ENCODE measurements around the gene PLEKHN1.
A peak's percentile ranks its signal among the peaks of the same experiment; 100 is the strongest.

The PLEKHN1 gene

DNA sequence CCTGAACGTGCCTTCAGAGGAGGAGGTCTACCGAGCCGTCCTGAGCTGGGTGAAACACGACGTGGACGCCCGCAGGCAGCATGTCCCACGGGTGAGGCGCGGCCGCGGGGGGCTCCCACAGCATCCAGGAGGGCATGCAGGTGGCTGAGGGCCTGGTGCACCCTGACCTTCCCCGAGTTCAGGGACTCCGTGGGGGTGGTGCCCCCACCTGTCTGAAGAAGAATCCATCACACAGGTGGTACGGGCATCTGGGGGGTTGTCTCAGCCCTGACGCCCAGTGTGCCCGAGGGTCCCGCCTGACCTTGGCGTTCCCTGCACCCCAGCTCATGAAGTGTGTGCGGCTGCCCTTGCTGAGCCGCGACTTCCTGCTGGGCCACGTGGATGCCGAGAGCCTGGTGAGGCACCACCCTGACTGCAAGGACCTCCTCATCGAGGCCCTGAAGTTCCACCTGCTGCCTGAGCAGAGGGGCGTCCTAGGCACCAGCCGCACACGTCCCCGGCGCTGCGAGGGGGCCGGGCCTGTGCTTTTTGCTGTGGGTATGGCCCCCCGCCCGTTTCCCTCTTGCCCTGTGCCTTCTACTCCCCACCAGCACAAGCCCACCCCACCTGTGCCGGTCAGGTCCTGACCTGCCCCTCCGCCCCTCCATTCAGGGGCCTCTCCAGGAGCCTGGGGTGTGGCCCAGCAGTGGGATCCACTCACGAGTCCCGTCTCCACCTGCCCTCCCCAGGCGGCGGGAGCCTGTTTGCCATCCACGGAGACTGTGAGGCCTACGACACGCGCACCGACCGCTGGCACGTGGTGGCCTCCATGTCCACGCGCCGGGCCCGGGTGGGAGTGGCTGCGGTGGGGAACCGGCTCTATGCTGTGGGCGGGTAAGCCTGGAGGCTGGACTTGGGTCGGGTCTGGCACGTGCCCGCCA is 3.6 kb upstream of the PLEKHN1 start:
- H3K27ac ChIP-seq: no peak overlapping the region; the same call in 1 of the 2 replicates
- no peak for TF ChIP-seq ZFX (IDR thresholded peaks at IDR 0.05)
- TF ChIP-seq, protein P1, sequence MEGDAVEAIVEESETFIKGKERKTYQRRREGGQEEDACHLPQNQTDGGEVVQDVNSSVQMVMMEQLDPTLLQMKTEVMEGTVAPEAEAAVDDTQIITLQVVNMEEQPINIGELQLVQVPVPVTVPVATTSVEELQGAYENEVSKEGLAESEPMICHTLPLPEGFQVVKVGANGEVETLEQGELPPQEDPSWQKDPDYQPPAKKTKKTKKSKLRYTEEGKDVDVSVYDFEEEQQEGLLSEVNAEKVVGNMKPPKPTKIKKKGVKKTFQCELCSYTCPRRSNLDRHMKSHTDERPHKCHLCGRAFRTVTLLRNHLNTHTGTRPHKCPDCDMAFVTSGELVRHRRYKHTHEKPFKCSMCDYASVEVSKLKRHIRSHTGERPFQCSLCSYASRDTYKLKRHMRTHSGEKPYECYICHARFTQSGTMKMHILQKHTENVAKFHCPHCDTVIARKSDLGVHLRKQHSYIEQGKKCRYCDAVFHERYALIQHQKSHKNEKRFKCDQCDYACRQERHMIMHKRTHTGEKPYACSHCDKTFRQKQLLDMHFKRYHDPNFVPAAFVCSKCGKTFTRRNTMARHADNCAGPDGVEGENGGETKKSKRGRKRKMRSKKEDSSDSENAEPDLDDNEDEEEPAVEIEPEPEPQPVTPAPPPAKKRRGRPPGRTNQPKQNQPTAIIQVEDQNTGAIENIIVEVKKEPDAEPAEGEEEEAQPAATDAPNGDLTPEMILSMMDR (conservative IDR thresholded peaks at IDR 0.05): no peak

DNA sequence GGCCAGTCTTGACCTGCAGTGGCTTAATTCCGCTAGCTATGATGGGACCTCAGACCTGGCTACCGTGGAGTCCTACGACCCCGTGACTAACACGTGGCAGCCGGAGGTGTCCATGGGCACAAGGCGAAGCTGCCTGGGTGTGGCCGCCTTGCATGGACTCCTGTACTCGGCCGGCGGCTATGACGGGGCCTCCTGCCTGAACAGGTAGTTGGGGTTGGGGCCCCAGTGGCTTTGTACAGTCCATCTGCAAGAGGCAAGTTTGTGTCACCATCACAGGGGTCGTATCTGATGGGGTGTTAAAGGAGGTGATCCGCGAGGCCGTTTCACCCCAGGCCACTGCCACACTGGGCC is 3.0 kb upstream of the PLEKHN1 start:
- H3K27ac ChIP-seq: no peak overlapping the region
- TF ChIP-seq, protein P1 (conservative IDR thresholded peaks at IDR 0.05): no peak
- no peak for TF ChIP-seq ZFX (IDR thresholded peaks at IDR 0.05)

DNA sequence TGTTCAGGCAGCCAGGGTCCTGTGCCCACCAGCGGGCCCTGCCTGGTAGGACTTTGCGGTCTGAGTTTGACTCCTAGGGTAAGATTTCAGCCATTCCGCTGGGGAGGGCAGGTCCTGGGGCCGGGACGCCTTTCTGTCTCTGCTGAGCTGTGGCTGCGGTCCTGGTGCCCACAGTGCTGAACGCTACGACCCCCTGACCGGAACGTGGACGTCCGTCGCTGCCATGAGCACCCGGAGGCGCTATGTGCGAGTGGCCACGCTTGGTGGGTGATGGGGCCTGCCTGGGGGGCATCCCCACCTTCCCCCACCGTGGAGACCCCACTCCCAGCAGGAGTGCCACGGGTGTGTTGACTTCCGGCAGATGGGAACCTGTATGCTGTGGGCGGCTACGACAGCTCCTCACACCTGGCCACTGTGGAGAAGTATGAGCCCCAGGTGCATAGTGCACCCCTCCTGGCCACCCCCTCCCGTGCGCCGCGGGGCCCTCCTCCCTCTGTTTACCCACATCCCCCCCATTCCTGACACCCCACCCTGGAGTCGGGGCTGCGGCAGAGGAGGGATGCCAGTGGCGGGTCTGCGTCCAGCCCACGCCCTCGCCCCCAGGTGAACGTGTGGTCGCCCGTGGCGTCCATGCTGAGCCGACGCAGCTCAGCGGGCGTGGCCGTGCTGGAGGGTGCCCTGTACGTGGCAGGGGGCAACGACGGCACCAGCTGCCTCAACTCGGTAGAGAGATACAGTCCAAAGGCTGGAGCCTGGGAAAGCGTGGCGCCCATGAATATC is 2.3 kb upstream of the PLEKHN1 start:
- TF ChIP-seq ZFX (IDR thresholded peaks at IDR 0.05): no peak
- TF ChIP-seq, protein P1 (conservative IDR thresholded peaks at IDR 0.05): no peak
- no peak overlapping the region for H3K27ac ChIP-seq

DNA sequence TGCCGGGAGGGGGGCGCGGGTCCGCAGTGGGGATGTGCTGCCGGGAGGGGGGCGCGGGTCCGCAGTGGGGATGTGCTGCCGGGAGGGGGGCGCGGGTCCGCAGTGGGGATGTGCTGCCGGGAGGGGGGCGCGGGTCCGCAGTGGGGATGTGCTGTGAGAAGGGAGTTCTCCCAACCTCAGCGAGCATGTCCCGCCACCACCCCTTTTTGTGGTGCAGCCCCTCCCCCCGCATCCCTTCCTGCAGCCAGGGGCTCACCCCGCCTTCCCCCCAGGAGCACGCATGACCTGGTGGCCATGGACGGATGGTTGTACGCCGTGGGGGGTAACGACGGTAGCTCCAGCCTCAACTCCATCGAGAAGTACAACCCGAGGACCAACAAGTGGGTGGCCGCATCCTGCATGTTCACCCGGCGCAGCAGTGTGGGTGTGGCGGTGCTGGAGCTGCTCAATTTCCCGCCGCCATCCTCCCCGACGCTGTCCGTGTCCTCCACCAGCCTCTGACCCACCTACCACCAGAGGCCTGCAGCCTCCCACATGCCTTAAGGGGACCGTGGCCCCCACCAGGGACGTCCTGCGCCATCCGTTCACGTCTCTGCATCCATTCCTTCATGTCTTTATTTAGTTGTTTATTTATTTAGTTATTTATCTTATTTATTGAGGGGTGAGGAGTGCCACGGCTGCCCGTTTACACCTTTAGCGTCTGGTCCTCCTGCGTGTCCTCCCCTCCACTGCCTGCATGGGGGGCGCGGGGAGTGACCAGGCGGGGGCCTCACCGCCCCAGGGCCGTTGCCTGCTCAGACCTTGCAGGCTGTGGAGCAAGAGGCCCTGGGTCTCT is 1.4 kb upstream of the PLEKHN1 start:
- no peak overlapping the region for H3K27ac ChIP-seq
- TF ChIP-seq, protein P1 (conservative IDR thresholded peaks at IDR 0.05): no peak
- no peak for TF ChIP-seq ZFX (IDR thresholded peaks at IDR 0.05)

DNA sequence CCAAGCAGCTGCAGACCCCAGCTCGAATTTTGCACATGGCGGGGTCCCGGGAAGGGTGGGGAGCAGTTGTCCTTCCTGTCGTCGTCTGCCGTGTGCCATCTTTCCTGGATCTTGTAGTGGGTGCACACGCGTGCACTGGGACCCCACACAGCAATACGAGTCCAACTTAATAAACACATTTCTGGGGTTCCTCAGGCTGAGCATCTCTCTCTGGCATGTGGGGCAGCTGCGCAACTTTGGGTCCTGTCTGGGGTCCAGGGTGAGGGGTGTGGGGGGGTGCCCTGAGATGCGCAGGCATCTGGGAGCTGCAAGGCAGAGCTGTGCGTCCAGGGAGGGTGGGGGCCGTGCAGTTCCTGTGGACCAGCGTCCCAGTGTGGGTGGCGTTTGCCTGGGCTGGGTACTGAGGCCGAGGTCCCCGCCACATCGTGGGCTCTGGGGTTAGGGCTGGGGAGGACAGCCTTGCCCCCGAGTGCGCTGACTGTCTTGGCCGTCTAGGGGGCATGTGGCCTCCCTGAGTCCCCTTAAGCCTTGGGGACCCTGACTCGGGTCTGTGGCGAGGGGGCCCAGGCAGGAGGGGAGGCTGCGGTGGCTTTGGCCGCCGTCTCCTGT is 652 bp upstream of the PLEKHN1 start:
- peak overlapping the region; percentile 94 for H3K27ac ChIP-seq
- TF ChIP-seq ZFX (IDR thresholded peaks at IDR 0.05): no peak
- TF ChIP-seq, protein P1 (conservative IDR thresholded peaks at IDR 0.05): no peak

DNA sequence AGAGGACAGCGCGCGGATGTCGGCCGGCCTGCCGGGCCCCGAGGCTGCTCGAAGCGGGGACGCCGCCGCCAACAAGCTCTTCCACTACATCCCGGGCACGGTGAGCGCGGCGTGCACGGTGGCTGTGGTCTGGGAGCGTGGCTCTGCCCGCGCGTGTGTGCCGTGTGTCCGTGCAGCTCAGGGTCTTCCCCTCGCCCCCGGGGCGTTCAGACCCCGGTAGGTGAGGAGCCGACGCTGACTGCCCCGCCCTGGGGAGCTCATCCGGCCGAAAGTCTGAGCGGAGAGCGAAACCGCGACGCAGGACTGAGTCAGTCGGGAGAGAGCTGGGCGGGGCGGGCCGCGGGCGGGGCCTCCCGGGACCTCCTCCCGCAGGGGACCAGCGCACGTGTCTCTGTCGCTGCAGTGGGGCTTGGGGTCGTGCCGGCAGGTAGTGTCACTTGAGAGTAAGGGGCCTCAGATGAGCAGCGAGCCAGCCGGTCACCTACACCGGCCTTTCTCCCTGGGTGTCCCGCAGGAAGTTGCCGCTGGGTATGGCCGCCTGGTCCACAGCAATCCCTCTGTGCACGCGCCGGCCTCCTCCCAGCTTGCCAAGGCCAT is 520 bp downstream of the PLEKHN1 start:
- TF ChIP-seq, protein P1 (conservative IDR thresholded peaks at IDR 0.05): no peak
- TF ChIP-seq ZFX (IDR thresholded peaks at IDR 0.05): 0 out of 2 replicates have a peak, but pooled peaks have one; percentile 37
- H3K27ac ChIP-seq: peak overlapping the region; percentile 94

Data from C4-2B (cell line).